Epithelial cell of esophagus (primary cell): ENCODE data around the gene RSPH9.

ENCODE experiments used
- DNase-seq: peaks from one replicate; pipeline ENCODE4 v3.0.0; 2010; ENCODE audit warnings: low read depth
- H3K4me3 ChIP-seq: 2 replicates; pipeline ENCODE4 v1.5.1; 2011; ENCODE audit warnings: mild to moderate bottlenecking, low read length, control low read depth
- TF ChIP-seq, protein P1 (sequence below): IDR thresholded peaks from 2 replicates; pipeline ENCODE4 v1.5.1; 2011; ENCODE audit warnings: low read depth, mild to moderate bottlenecking, low read length, control low read depth, inconsistent platforms; ENCODE audit not compliant: insufficient read depth; ENCODE audit errors: missing control alignments

The RSPH9 gene

DNA sequence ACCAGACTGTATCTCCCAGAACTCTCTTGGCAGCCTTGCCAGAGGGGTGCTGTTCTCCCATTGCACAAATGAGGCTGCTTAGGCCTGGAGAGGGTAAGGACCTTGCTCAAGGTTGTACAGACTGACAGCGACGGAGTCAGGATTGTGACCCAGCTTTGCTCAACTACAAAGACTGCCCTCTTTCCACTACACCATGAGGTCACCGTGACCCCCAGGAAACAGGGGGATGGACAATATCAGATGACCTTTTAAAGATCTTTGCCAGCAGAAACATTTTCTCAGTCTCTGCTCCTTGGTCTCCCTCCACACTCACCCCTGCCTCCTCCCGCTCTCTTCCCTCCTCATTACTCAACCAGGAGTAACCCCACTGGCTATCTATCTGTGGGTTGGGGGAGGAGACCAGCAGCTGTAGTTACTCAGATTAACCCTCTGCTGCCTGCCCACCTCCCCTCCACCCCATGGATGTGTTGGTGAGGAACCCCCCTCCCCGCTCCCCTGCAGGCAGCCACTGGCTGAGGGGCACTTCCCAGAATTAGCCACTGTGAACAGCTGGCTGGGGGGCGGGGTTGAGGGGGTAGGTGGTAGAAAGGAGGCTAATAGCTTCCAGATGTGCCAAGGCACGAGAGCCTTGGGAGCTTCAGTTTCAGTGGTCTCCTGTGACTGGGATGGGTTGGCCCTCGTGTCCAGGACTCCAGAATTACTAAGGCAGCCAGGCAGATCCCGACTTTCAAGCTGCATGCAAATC, 69.6 kb downstream of the RSPH9 start:
- no peak for DNase-seq
- no peak overlapping the region for H3K4me3 ChIP-seq

DNA sequence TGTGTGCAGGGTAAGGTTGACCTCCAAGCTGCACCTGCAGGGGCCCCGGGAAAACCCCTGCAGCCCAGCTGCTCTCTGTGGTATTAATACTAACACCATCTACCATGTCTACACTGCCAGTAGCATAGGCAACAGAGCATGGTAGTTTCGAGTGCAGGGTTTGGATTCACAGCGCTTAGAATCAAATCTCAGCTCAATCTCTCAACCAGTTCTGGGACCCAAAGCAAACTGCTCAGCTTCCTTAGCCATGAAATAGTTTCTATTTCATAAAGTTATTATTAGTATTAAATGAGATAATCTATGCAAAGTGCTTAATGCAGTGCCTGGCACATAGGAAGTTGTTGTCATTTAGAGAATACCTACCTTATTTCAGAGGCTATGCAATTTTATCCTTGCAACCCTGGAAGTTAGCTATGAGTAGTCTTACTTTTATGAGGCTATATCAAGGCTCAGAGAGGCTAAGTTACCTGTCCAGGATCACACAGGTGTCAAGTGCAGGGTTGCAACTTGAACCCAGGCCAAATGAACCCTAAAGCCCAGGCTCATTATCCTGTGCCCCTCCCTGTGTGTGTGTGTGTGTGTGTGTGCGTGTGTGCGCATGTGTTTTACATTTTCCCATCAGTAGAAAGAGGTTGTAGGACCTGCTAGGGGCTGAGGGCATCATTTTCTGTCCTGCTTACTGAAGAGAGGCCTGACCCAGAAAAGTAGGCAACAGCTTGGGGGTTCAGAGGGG, 70.4 kb downstream of the RSPH9 start:
- H3K4me3 ChIP-seq: no peak overlapping the region
- DNase-seq: no peak
- TF ChIP-seq, protein P1, sequence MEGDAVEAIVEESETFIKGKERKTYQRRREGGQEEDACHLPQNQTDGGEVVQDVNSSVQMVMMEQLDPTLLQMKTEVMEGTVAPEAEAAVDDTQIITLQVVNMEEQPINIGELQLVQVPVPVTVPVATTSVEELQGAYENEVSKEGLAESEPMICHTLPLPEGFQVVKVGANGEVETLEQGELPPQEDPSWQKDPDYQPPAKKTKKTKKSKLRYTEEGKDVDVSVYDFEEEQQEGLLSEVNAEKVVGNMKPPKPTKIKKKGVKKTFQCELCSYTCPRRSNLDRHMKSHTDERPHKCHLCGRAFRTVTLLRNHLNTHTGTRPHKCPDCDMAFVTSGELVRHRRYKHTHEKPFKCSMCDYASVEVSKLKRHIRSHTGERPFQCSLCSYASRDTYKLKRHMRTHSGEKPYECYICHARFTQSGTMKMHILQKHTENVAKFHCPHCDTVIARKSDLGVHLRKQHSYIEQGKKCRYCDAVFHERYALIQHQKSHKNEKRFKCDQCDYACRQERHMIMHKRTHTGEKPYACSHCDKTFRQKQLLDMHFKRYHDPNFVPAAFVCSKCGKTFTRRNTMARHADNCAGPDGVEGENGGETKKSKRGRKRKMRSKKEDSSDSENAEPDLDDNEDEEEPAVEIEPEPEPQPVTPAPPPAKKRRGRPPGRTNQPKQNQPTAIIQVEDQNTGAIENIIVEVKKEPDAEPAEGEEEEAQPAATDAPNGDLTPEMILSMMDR: no peak

More for the DNA sequence above, 69.6 kb downstream of the RSPH9 start:
- TF ChIP-seq, protein P1: no peak

DNA sequence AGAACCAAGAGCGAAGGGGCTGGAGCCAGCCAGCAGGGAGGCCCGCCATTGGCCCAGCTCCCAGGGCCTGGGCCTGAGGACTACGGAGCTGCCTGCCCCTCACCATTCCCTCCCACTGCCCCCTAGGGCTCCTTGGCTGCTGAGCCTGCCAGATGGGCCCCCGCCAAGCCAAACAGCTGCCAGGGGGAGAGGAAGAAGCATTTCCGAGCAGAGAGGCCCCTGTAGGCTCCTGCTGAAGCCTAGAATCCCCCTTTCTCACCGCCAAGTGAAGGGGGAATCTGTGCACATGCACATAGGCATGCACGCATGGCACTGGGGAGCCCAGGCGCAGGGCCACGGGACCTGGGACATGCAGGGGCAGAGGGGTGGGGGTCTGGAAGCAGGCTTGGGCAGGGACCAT, 71.3 kb downstream of the RSPH9 start:
- DNase-seq: no peak
- H3K4me3 ChIP-seq: no peak overlapping the region
- TF ChIP-seq, protein P1: no peak

DNA sequence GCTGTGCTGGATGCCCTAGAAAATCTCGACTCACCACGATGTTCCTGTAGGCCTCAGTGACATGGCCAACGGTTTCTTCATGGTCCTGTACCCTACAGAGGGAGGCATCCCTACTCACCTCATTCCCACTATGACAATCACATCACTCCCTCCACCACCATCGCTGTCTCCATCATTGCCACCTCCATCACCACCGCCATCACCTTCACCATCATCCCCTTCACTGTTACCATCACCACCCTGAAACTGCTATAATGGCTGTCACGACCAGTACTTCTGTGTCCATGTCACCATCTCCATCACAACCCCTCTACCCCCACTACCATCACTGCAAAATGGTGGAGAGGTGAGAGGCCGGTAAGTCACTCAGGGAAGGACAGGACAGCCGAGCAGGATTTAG, 72.6 kb downstream of the RSPH9 start:
- no peak overlapping the region for H3K4me3 ChIP-seq
- TF ChIP-seq, protein P1: no peak
- DNase-seq: no peak

DNA sequence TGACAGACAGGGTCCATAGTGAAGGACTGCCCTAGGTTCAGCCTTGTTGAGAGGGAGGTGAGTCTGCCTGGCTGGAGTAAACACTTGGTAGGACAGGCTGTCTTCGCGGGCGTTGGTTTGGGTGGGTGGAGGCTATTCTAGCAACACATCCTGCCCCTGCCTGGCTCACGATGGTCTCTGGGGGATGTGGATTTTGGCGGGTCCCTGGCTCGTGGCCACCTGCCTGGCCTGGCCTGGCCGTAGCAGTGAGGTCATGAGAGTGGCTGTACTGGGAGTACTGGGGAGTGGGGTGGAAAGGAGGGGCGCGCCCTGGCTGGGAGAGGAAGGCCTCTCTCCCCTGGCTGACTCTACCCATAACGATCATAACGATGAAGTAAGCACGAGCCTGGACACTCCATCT, 73.0 kb downstream of the RSPH9 start:
- no peak for DNase-seq
- H3K4me3 ChIP-seq: no peak overlapping the region
- TF ChIP-seq, protein P1: no peak

DNA sequence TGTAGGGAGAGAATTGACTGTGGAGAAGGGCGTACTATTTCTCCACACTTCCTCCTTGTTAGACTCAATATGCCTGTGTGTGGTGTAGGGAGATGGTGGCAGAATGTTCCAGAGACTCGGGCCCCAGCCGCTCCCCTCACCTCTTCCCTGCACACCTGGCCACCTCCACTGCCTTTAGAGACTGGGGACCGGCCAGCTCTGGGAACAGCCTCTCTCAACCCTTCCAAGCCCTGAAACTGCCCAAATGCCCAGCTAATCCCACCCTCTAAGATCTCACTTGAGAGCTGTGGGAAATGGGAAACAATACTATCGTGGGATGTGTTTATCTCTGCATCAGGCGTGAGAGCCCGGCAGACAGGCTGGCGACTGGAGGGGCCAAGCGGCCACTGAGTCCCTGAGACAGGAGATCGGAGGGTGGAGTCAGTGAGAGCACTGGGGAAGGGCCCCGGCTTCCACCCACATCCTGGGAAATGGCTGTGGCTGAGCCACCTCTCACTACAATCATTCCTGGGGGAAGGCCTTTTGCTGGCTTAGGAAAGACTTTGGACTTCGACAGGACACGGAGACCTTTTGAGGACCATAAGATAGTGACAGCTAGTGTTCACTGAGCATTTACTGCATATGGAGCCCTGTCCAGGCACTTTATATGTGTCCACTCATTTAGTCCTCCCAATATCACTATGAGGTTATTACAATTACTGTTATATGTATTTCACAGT, 73.7 kb downstream of the RSPH9 start:
- DNase-seq: no peak
- no peak overlapping the region for H3K4me3 ChIP-seq
- TF ChIP-seq, protein P1: no peak
